Stimulated activated naive CD8-positive, alpha-beta T cell treated with anti-CD3 and anti-CD28 coated beads, Interleukin-15, amount 100 ng/mL, for 72 hours (primary cell): ENCODE results near the gene PLCD3.

Source experiments
- ATAC-seq: fragments of 150-1000 bp; cut with Tn5 transposase; 2 replicates; pipeline ENCODE4 v1.10.0; 2021; ENCODE audit warnings: mild to moderate bottlenecking, moderate library complexity
- DNase-seq, 2 donors: peaks; one replicate each; pipeline ENCODE4 v3.0.0; 2021 to 2022
- H3K27ac Mint-ChIP-seq, 2 donors: one replicate each; pipeline ENCODE4 v1.8.0; 2022; ENCODE audit warnings: mild to moderate bottlenecking in 2 of 2, mixed read lengths in 2 of 2, moderate library complexity in 2 of 2
- H3K27me3 Mint-ChIP-seq: one replicate; pipeline ENCODE4 v1.8.0; 2022; ENCODE audit warnings: mixed read lengths
- H3K4me1 Mint-ChIP-seq: one replicate; pipeline ENCODE4 v1.8.0; 2022; ENCODE audit warnings: mild to moderate bottlenecking, mixed read lengths
- H3K4me3 Mint-ChIP-seq, 2 donors: one replicate each; pipeline ENCODE4 v1.8.0; 2022; ENCODE audit warnings: mild to moderate bottlenecking in 2 of 2, mixed read lengths in 2 of 2, moderate library complexity in 1 of 2
- H3K9me3 Mint-ChIP-seq, 2 donors: one replicate each; pipeline ENCODE4 v1.8.0; 2022; ENCODE audit warnings: mixed read lengths in 2 of 2

The PLCD3 gene

DNA sequence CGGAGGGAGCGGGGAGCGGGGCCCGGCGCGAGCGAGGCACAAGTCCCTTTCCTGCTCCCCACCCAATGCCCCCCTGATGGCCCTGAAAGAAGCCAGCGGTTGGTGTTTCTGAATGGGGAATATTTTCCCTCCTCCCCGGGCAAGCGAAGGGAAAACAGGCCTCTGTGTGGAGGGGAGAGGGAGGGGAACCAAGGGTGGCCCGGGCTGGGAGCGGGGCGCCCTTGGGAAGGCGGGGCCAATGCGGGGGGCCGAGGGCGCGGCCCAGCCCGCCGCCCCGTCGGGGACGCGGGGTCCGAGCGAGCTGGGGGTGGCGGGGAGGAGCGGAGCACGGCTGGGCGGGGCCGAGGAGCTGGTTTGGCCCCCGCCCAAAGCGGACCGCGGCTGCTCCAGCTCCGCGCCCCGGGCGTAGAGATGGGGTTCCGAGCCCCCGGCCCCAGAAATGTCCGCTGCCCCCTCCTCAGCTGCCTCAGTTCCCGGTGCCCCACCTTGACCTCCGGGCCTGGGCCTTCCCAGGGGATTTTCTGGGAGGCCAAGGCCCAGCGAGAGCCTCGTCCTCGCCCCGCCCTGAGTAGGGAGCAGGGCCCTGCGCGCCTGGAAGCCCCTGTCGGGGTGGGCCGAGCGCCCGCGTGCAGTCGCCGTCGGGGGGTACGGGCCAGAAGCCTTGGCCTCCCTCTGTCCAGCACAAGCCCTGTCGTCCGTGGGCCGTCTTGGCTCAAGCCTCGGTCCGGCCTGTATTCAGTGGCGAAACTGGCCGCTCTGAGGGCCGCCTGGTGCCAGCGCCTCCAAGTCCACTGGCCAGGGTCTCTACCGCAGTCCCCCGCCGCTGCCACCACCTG lies 12.1 kb upstream of the PLCD3 start:
- no peaks in the 10 kb centered on the region for H3K27me3 Mint-ChIP-seq
- peaks cover 56% of the 10 kb centered on the region for H3K4me1 Mint-ChIP-seq
- H3K4me3 Mint-ChIP-seq = peak overlapping the region; percentile 83 to 91
- peak overlapping the region; percentile 91 to 92 for H3K27ac Mint-ChIP-seq
- DNase-seq = peak; percentile 29 to 42
- H3K9me3 Mint-ChIP-seq = no peaks in the 10 kb centered on the region
- ATAC-seq = peak; percentile 7

DNA sequence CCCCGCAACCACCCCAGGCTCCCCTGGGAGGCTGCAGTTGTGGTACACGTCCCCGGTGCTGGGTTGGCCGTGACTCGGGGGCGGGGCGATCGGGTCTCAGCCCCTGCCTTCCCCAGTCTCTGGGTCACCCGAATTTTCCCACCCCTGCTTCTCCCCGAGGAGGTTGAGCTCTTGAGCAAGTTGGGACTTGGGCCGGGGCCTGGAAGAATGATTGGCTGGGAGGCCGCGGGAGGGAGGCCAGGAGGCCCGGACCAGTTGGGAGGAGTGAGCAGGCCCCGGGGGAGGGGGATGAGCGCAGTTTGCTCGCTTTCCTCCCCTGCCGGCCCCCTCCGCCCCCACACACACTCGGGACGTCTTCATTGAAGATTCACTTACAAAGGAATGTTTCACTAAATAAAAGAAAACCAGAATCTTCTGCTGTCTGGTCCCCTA lies 11.5 kb upstream of the PLCD3 start:
- Mint-ChIP-seq H3K4me3 (peak overlapping the region; percentile 83 to 91), H3K27me3 (no peaks in the 10 kb centered on the region), H3K27ac (peak overlapping the region; percentile 91 to 92), H3K4me1 (peaks cover 56% of the 10 kb centered on the region), H3K9me3 (no peaks in the 10 kb centered on the region)
- ATAC-seq (no peak), DNase-seq (peak; percentile 36 to 52)

DNA sequence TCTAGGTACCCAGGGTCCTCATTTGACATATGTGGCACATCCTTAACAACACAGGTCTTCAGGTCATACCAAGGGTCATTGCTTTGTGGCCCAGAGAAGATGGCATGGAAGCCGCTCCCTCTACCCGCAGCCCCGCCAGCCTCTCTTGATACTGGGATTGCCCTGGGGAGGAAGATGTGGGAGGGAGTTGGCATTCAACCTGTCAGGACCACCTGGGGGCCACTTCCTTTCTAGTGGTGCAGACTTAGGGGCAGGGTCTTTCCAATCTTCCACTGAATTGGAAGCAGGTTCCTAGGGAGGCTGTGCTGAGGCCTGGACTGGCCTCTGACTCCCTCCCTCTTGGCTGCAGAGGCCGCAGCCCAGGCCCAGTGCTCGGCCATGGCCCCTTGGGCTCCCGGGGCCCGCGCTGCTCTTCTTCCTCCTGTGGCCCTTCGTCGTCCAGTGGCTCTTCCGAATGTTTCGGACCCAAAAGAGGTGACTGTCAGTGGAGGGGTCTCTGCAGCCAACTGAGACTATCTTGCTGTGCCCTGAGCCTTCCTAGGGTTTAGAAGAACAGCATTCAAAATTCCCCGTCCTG lies 10.9 kb upstream of the PLCD3 start:
- Mint-ChIP-seq H3K27ac (peak overlapping the region in 1 of 2 donors; percentile 86), H3K9me3 (no peaks in the 10 kb centered on the region), H3K27me3 (no peaks in the 10 kb centered on the region), H3K4me3 (peak overlapping the region; percentile 83 to 91), H3K4me1 (peaks cover 51% of the 10 kb centered on the region)
- no peak for ATAC-seq
- DNase-seq = no peak

DNA sequence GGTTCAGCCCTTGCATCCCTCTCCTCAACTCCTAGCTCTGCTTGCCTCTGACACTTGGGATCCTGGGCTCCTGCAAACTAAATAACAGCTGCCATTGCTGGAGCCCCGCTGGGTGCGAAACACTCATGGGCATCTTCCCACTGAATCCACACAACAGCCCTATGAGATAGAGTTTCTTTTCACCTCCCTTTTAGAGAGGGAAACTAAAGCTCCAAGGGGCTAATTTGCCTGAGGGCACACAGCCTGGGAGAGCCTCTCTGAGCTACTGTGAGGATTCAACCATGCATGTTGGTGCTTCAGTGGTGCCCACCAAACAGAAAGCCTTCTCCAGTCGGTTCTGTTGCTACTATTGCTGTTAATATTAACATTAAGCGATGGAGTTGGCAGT lies 7.2 kb upstream of the PLCD3 start:
- no peak for ATAC-seq

DNA sequence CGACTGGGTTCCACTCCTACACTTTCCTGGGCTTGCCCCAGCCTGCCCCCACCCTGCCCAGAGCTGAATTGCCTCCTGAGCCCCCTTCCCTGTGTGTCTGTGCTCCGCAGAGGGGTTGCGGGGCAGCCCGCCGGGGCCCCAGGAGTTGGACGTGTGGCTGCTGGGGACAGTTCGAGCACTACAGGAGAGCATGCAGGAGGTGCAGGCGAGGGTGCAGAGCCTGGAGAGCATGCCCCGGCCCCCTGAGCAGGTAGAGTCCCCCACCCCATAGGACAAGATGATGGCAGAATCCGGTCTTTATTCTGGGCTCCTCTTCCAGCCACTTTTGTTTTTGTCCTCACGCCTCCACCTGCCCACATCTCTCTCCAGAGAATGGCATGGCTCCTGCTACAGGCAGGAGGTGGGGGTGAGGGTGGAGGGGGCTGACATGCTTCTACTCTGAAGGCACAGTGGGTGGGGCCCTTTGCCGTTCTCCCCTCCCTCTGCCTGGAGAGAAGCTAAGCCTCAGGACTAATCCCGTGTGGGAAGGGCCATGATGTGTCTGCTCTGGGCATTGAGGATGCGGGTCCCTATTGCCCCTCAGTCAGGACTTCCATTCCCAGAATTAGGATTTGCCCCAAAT lies 6.7 kb upstream of the PLCD3 start:
- Mint-ChIP-seq H3K27me3 (no peaks in the 10 kb centered on the region), H3K9me3 (no peaks in the 10 kb centered on the region), H3K4me3 (no peak overlapping the region), H3K27ac (peak overlapping the region in 1 of 2 donors; percentile 42), H3K4me1 (peaks cover 39% of the 10 kb centered on the region)
- ATAC-seq = no peak
- DNase-seq = no peak

More for the DNA sequence above, 7.2 kb upstream of the PLCD3 start:
- no peaks in the 10 kb centered on the region for H3K9me3 Mint-ChIP-seq
- no peaks in the 10 kb centered on the region for H3K27me3 Mint-ChIP-seq
- H3K4me1 Mint-ChIP-seq = peaks cover 40% of the 10 kb centered on the region
- no peak overlapping the region for H3K4me3 Mint-ChIP-seq
- no peak for DNase-seq
- no peak overlapping the region for H3K27ac Mint-ChIP-seq

DNA sequence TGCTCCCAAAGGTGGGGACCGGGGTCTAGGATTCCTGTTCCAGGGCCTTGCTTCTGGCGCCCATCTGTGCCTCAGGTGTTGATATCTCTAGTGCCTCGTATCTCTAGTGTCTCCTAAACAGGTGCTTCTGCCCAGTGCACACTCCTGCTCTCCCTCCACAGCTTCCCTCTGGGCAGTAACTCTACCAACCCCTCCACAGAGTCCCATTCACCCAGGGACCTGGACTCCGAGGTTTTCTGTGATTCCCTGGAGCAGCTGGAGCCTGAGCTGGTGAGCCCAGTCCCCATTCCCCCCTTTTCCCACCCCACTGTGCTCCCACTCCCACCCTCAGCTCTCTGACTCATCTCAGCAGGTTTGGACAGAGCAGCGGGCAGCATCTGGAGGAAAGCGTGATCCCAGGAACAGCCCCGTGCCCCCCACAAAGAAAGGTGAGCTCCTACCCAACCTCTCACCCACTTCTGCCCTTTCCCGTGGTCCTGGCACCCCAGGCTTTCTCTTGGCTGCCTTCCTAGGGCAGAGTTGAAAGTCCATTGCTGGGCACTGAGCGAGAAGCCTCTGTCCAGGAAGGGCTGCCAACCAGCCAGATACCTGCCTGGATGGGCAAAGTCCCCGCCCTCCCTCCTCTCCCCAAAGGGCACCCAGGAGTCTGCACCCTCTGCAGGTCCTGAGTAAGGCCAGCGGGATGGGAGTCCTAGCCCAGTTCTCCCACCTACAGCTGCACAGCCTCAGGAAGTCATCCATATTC lies 5.4 kb upstream of the PLCD3 start:
- H3K4me1 Mint-ChIP-seq = peaks cover 32% of the 10 kb centered on the region
- no peaks in the 10 kb centered on the region for H3K27me3 Mint-ChIP-seq
- DNase-seq (no peak), ATAC-seq (no peak)
- H3K27ac Mint-ChIP-seq = peak overlapping the region in 1 of 2 donors; percentile 33
- H3K4me3 Mint-ChIP-seq = peak overlapping the region in 1 of 2 donors; percentile 10
- H3K9me3 Mint-ChIP-seq = no peaks in the 10 kb centered on the region

DNA sequence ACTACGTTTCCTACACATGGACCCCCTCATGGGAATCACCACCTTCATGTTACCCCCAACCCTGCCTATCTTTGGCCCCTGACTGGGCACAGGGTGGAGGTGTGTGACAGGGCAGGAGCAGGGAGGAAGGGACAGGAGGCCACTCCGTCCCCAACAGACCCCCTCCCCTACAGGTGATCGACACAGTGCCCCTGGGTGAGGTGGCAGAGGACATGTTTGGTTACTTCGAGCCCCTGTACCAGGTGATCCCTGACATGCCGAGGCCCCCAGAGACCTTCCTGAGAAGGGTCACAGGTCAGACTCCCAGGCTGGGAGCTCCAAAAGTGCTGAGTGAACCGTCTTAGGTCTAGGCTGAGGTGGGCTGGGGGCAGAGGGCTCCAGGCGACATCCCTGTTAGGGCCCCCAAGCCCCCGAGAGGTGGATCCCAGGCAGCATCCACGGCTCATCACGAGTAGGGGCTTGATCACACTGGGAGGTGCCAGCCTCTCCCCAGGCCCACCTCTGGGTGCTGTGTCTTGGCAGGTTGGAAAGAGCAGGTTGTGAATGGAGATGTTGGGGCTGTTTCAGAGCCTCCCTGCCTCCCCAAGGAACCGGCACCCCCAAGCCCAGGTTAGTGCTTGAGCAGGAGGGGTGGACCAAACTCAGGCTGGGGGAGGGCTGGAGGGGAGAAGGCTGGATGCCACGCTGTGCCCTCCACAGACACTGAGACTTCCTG lies 4.7 kb upstream of the PLCD3 start:
- Mint-ChIP-seq H3K4me1 (peaks cover 31% of the 10 kb centered on the region), H3K9me3 (no peaks in the 10 kb centered on the region), H3K4me3 (peak overlapping the region; percentile 96 to 97), H3K27me3 (no peaks in the 10 kb centered on the region), H3K27ac (no peak overlapping the region)
- DNase-seq (no peak), ATAC-seq (no peak)

DNA sequence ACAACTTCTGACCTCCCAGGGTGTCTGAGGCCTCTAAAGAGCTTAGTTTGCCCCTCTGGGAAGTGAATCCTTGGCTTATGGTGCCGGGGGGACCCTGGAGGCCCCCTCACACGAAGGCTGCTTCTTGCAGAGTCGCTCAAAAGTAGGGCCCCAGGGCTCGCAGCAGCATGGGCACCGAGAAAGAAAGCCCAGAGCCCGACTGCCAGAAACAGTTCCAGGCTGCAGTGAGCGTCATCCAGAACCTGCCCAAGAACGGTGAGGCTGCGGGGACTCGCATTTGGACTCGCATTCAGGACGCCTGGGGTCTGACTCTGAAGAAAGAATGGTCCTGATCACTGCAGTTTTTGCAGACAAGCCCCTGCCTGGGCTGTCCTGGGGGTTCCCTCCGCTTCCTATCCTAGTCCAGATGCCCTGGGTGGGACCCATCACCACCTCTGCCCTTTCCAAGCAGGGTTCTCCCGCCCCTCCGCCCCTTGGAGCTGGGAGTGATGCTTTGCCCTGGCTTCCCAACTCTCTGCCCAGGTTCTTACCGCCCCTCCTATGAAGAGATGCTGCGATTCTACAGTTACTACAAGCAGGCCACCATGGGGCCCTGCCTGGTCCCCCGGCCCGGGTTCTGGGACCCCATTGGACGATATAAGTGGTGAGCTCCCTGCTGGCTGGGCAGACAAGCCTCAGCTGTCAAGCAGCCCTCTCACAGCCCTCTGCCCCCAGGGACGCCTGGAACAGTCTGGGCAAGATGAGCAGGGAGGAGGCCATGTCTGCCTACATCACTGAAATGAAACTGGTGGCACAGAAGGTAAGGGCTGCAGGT lies 3.9 kb upstream of the PLCD3 start:
- Mint-ChIP-seq H3K27ac (peak overlapping the region; percentile 83 to 95), H3K4me1 (peaks cover 31% of the 10 kb centered on the region), H3K4me3 (peak overlapping the region; percentile 96 to 97), H3K9me3 (no peaks in the 10 kb centered on the region), H3K27me3 (peaks cover 6% of the 10 kb centered on the region)
- DNase-seq = no peak
- no peak for ATAC-seq

DNA sequence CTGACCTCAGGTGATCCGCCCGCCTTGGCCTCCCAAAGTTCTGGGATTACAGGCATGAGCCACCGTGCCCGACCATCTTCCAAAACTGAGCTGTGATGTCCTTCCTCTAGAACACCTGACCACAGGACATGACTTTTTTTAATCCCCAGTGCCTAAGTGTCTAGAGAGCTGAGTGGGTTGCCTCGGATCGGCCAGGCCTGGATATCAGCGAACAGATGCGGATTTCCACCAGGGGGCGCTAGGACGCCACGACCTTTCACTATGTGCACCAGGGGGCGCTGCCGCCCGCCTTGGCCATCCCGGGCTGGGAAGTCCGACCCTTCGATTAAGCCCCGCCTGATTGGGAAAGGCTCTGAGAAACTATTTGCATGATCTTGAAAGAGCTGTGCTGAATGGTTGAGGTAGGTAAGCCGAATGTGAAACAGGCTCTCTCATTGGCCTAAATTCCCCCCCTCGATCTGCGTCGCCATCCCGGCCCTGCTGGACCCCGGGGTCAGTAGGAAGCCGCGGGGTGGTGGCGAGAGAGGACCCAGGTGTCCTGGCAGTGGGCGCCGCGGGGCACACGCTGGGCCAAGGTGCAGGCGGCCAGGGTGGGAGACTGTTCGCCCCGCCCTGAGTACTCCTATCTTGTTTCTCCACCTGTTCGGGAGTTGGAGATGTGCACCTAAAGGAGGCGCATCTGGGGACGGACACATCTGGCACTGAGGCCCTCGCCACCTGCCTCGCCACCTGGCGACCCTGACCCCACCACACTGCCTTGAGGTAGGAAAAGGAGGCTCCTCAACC lies 3.1 kb upstream of the PLCD3 start, which contains the start of gene ACBD4:
Gene ACBD4, plus strand, starts transcription at position 496 of the 786 bp plus-strand sequence. CDS start 458 bp downstream, outside the sequence.
- ATAC-seq (peak; percentile 90), DNase-seq (peak; percentile 97 to 99)
- Mint-ChIP-seq H3K27me3 (peaks cover 14% of the 10 kb centered on the region), H3K27ac (peak within 1 kb of the TSS; percentile 83 to 95), H3K9me3 (no peaks in the 10 kb centered on the region), H3K4me3 (peak within 1 kb of the TSS; percentile 96 to 97), H3K4me1 (peaks cover 31% of the 10 kb centered on the region)

DNA sequence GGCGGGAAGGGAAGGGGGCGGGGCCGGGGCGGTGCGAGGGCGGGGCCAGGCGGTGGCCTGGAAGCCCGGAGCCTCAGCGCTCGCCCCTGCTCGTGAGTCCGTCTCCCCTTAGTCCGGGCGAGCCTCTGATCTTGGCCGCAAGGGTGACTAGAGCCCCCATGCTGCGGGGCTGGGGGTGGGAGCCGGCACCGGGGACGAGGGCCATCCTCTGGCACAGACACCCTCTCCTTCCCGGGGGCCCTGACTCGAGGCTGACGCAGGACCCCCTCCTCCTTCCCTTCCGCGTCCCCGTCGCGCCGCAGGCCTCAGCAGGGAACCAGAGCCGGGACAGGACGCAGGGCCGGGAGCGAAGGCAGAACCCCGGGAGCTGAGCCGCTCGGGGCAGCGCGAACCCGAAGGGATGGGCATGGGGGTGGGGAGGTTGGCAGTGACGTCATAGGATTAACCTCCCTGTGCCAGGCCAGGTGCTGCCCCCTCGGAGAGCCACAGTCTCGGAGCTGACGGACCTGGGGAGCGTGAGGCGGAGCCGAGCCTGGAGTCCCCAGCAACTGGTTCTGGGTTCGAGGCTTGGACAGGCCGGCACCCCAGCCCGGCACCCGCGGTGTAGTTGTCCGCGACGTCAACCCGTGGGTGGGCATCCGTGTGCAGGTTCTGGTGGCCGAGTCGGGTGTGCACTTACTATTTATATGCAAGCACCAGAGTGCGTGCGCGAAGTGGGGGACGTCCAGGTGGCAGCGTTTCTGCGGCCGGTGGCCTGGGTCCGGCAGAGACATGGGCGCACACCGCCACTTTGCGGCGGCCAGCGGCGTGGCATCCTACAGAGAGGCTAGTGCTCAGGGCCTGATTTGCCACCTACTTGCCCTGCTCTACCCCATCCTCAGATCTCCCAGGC lies 503 bp upstream of the PLCD3 start:
- Mint-ChIP-seq H3K27me3 (peaks cover 17% of the 10 kb centered on the region), H3K4me1 (peaks cover 31% of the 10 kb centered on the region), H3K9me3 (no peaks in the 10 kb centered on the region), H3K27ac (peak overlapping the region; percentile 31 to 72), H3K4me3 (peak overlapping the region; percentile 90 to 92)
- peak; percentile 74 to 77 for DNase-seq
- peak; percentile 53 for ATAC-seq

DNA sequence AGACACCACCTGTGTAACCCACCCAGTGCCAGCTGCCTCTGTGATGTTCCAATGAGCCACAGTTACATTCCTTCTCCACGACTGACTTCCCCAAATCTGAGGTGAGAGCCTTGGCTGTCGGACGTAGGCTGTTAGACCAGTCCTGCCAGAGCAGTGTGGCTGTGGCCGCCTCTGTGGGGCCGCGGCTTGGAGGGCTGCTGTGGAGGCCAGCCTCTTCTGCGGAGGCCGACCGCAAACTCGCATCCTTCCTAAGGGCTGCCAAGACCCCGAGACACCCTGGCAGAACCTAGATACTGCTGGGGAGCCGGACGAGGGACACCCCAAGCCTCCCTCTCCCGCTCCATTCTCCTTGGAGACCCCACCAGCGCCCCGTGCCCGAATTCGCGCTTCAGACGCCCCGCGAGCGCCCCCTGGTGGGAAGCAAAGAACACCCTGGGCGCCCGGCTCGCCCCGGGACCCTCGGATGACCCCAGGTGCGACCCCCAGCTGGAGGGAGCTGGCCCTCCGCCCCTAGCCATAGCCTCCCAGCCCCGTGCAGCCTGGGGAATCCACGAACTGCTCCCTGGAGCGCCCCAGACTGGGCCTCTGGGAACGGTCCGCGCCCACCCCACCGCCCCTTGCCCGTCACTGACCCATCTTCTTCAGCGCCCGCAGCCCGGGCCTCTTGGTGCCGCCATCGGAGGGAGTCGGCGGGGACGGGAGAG lies 547 bp downstream of the PLCD3 start:
- ATAC-seq (peak; percentile 3), DNase-seq (peak; percentile 64)
- Mint-ChIP-seq H3K27ac (no peak overlapping the region), H3K9me3 (no peaks in the 10 kb centered on the region), H3K4me3 (peak overlapping the region; percentile 72 to 76), H3K27me3 (peaks cover 17% of the 10 kb centered on the region), H3K4me1 (peaks cover 22% of the 10 kb centered on the region)
